GM12878 (cell line): ENCODE data around the gene CEACAM4. TPM values are rescaled to one million over a fixed set of nuclear protein-coding genes. Genes with fewer than 3 reads are reported as not detected.

Experiments
- ATAC-seq: fragments of 200-7000 bp; cut with Tn5 transposase; 3 replicates; pipeline ENCODE4 v1.9.1; 2020; ENCODE audit warnings: mild to moderate bottlenecking, moderate library complexity
- BruUV-seq: library from RNA; stranded (reverse); fragments of 400-500 nt; replicated peaks from 2 replicates; lab custom pipeline; 2021; lab: Mats Ljungman, UMichigan
- CTCF ChIA-PET: fragments of 300-600 bp; sonication (Branson Sonifier 250); formaldehyde crosslinking; extraction: SDS; loops from one replicate; lab custom pipeline; 2021; ENCODE audit warnings: inconsistent platforms; lab: Yijun Ruan, JAX
- POLR2A ChIA-PET: fragments of 350-600 bp; formaldehyde crosslinking; extraction: SDS; loops from one replicate; lab custom pipeline; 2021; ENCODE audit warnings: inconsistent platforms; lab: Charles Lee
- RAD21 ChIA-PET: fragments of 300-600 bp; sonication (Branson Sonifier 250); formaldehyde crosslinking; loops from one replicate; lab custom pipeline; 2023; ENCODE audit warnings: antibody characterized with exemption; ENCODE audit not compliant: unreplicated experiment; lab: Charles Lee
- SMC1A ChIA-PET: fragments of 300-600 bp; sonication (Branson Sonifier 250); formaldehyde crosslinking; loops from one replicate; lab custom pipeline; 2023; ENCODE audit not compliant: unreplicated experiment, uncharacterized antibody; lab: Charles Lee
- DNase-seq: peaks from one replicate; pipeline ENCODE4 v3.0.0-alpha.2; 2011; ENCODE audit warnings: low read depth, low spot score
- FAIRE-seq: peaks from 3 replicates; lab custom pipeline; 2011; peaks lifted over from hg19 to GRCh38; lab: Jason Lieb, UNC
- H2AFZ ChIP-seq: 2 replicates; pipeline ENCODE4 v1.6.0; 2011; ENCODE audit warnings: low read depth, low read length, control low read depth; ENCODE audit not compliant: control insufficient read depth
- H3K27ac ChIP-seq: 2 replicates; pipeline ENCODE4 v1.5.1; 2011; ENCODE audit warnings: control low read depth; ENCODE audit not compliant: control insufficient read depth, insufficient read depth
- H3K27me3 ChIP-seq, 2 experiments: replicated peaks in 1 of 2; 2 replicates each; pipeline versions ENCODE4 v1.6.0 to v1.6.1; 2011; ENCODE audit warnings: low read length in 1 of 2; ENCODE audit not compliant: control insufficient read depth in 2 of 2, insufficient read depth in 2 of 2
- H3K36me3 ChIP-seq, 2 experiments: 2 replicates each; pipeline ENCODE4 v1.5.1; 2011; ENCODE audit warnings: low read length in 1 of 2; ENCODE audit not compliant: control insufficient read depth in 2 of 2, insufficient read depth in 2 of 2
- H3K4me1 ChIP-seq: 2 replicates; pipeline ENCODE4 v1.6.1; 2011; ENCODE audit warnings: mild to moderate bottlenecking, low read length, moderate library complexity, mixed read lengths; ENCODE audit not compliant: control insufficient read depth, insufficient read depth
- H3K4me2 ChIP-seq: 2 replicates; pipeline ENCODE4 v1.6.0; 2011; ENCODE audit warnings: control low read depth; ENCODE audit not compliant: control insufficient read depth, insufficient read depth
- H3K4me3 ChIP-seq: fragments of 200-600 bp; sonication (generic); 2 replicates; pipeline ENCODE4 v1.5.1; 2016
- H3K79me2 ChIP-seq: 2 replicates; pipeline ENCODE4 v1.6.0; 2011; ENCODE audit warnings: low read length; ENCODE audit not compliant: control insufficient read depth, insufficient read depth
- H3K9ac ChIP-seq: 2 replicates; pipeline ENCODE4 v1.8.0; 2011; ENCODE audit warnings: low read length, control low read depth, mixed read lengths; ENCODE audit not compliant: control insufficient read depth, insufficient read depth
- H3K9me3 ChIP-seq: replicated peaks from 3 replicates; pipeline ENCODE4 v1.5.1; 2011; ENCODE audit warnings: mild to moderate bottlenecking, low read length; ENCODE audit not compliant: control insufficient read depth, insufficient read depth
- H4K20me1 ChIP-seq: 2 replicates; pipeline ENCODE4 v1.6.0; 2011; ENCODE audit not compliant: control insufficient read depth, insufficient read depth
- BACH1 ChIP-seq: fragments of 450-650 bp; IDR thresholded peaks from 2 replicates; pipeline ENCODE4 v1.6.1; 2017; ENCODE audit warnings: mild to moderate bottlenecking, borderline replicate concordance
- CBX5 ChIP-seq: sonication (generic); IDR thresholded peaks from 2 replicates; pipeline ENCODE4 v1.6.1; 2016; ENCODE audit warnings: low read depth, moderate library complexity, mild to moderate bottlenecking, inconsistent platforms
- HDAC6 ChIP-seq: fragments of 200-600 bp; sonication (generic); IDR thresholded peaks from one replicate; pipeline ENCODE4 v1.8.0; 2017; ENCODE audit warnings: antibody characterized with exemption; ENCODE audit not compliant: unreplicated experiment
- PAX5 ChIP-seq: IDR thresholded peaks from 2 replicates; pipeline ENCODE4 v1.6.1; 2011; ENCODE audit warnings: low read depth, low read length, borderline replicate concordance
- PAX8 ChIP-seq: fragments of 450-650 bp; IDR thresholded peaks from 2 replicates; pipeline ENCODE4 v1.6.1; 2017; ENCODE audit warnings: mild to moderate bottlenecking, moderate library complexity
- POU2F2 ChIP-seq: IDR thresholded peaks from 3 replicates; pipeline ENCODE4 v1.6.1; 2011; ENCODE audit warnings: low read depth, mild to moderate bottlenecking, low read length, borderline replicate concordance
- SMARCA5 ChIP-seq: fragments of 450-650 bp; IDR thresholded peaks from 2 replicates; pipeline ENCODE4 v1.6.1; 2017; ENCODE audit warnings: mild to moderate bottlenecking
- SPI1 ChIP-seq: IDR thresholded peaks from 2 replicates; pipeline ENCODE4 v1.6.1; 2011; ENCODE audit warnings: low read depth, mild to moderate bottlenecking, low read length, moderate library complexity, borderline replicate concordance; ENCODE audit not compliant: insufficient read depth
- STAT3 ChIP-seq: IDR thresholded peaks from 2 replicates; pipeline ENCODE4 v1.6.1; 2011; ENCODE audit warnings: low read depth, low read length, improper control_type of control experiment
- YBX1 ChIP-seq: fragments of 450-650 bp; IDR thresholded peaks from 2 replicates; pipeline ENCODE4 v1.6.1; 2016; ENCODE audit warnings: antibody characterized with exemption
- ZBTB33 ChIP-seq: fragments of 450-650 bp; IDR thresholded peaks from 2 replicates; pipeline ENCODE4 v1.6.1; 2017; ENCODE audit warnings: mild to moderate bottlenecking
- whole genome bisulfite sequencing: methylation state at CpG from one replicate; pipeline ENCODE4 v1.1.6; 2016; ENCODE audit warnings: low lambda C conversion rate; ENCODE audit not compliant: insufficient replicate concordance, insufficient coverage; ENCODE audit errors: missing lambda C conversion rate; 5-methylcytosine and 5-hydroxymethylcytosine counted together
- in situ Hi-C: fragments of 300-500 bp; cut with MboI; formaldehyde crosslinking; loops from 9 replicates; pipeline ENCODE4 v1.14.3; 2018; ENCODE audit warnings: mixed read lengths
- intact Hi-C: fragments of 100-400 bp; cut with micrococcal nuclease; formaldehyde crosslinking; loops from one replicate; pipeline ENCODE4 v1.14.2; 2022; ENCODE audit not compliant: unreplicated experiment
- polyA plus RNA-seq, 11 experiments: library from polyadenylated mRNA; depleted of rRNA in 4 of 11; unstranded in 6 of 11; stranded (reverse) in 5 of 11; fragments of >200 nt; fragmentation: Nextera tagmentation in 4 of 11; fragmentation: Illumina TruSeq in 1 of 11; extraction: Ambion mirVana in 4 of 11; extraction: Trizol in 1 of 11; gene quantifications; 1 replicate in 1 of 11; 2 replicates in 10 of 11; pipeline versions ENCODE4 v1.2.1 to v1.2.3, GENCODE V29; 2011 to 2016; ENCODE audit warnings: inconsistent platforms in 2 of 11, missing spikeins in 2 of 11, low read depth in 1 of 11
- total RNA-seq, 4 experiments: library from RNA; depleted of rRNA in 3 of 4; stranded (reverse); fragments of >200 nt in 3 of 4; fragmentation: Illumina TruSeq in 1 of 4; extraction: Trizol in 1 of 4; gene quantifications; 2 replicates each; pipeline versions ENCODE4 v1.2.1 to v1.2.3, GENCODE V29; 2013 to 2021
- TF ChIP-seq, protein P1 (sequence below): fragments of 450-650 bp; IDR thresholded peaks from 2 replicates; pipeline ENCODE4 v1.6.1; 2016; ENCODE audit warnings: mild to moderate bottlenecking
- TF ChIP-seq, protein P2 (sequence below): fragments of 450-650 bp; IDR thresholded peaks from 2 replicates; pipeline ENCODE4 v1.6.1; 2017; ENCODE audit warnings: antibody characterized with exemption, mild to moderate bottlenecking, moderate library complexity
- TF ChIP-seq, protein P3 (sequence below): fragments of 450-650 bp; conservative IDR thresholded peaks from 2 replicates; pipeline ENCODE4 v1.6.1; 2017; ENCODE audit warnings: mild to moderate bottlenecking, moderate library complexity

Gene CEACAM4
- total and polyA plus RNA-seq, 10 of the 15 experiments (the other 5 are each of a cell fraction or from before 2014, with no cell fraction given): not detected

- DNase-seq: no peak
- H3K27ac ChIP-seq: no peak overlapping the region
- no peak overlapping the region for H3K4me2 ChIP-seq
- H3K4me1 ChIP-seq: no peaks in the 10 kb centered on the region
- H2AFZ ChIP-seq: no peak overlapping the region
- no peaks in the 10 kb centered on the region for H3K9me3 ChIP-seq
- intact Hi-C loops (no loop called here), in situ Hi-C loops (no loop called here)
- no peak overlapping the region for H3K4me3 ChIP-seq
- peak; percentile 13 for FAIRE-seq
- WGBS: 35% methylated on average over 4 of the region's 4 CpGs
- no peak overlapping the region for H3K9ac ChIP-seq
- no peaks in the 10 kb centered on the region for H3K79me2 ChIP-seq
- ChIA-PET POLR2A (no interaction called here), CTCF (interaction anchor here (2.0 kb wide), 1 partner anchor 10 kb away, joined by 14 read pairs; no protein-coding TSS in a partner anchor), RAD21 (no interaction called here), SMC1A (no interaction called here)
- no peaks in the 10 kb centered on the region for H3K36me3 ChIP-seq
- no TSS peak for BruUV-seq
- no peak for ATAC-seq
- H3K27me3 ChIP-seq: no peaks in the 10 kb centered on the region
- H4K20me1 ChIP-seq: no peaks in the 10 kb centered on the region; the same call in 1 of the 2 replicates
- TF ChIP-seq BACH1: no peak
- TF ChIP-seq, protein P1, sequence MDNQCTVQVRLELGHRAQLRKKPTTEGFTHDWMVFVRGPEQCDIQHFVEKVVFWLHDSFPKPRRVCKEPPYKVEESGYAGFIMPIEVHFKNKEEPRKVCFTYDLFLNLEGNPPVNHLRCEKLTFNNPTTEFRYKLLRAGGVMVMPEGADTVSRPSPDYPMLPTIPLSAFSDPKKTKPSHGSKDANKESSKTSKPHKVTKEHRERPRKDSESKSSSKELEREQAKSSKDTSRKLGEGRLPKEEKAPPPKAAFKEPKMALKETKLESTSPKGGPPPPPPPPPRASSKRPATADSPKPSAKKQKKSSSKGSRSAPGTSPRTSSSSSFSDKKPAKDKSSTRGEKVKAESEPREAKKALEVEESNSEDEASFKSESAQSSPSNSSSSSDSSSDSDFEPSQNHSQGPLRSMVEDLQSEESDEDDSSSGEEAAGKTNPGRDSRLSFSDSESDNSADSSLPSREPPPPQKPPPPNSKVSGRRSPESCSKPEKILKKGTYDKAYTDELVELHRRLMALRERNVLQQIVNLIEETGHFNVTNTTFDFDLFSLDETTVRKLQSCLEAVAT: no peak
- TF ChIP-seq YBX1: no peak
- TF ChIP-seq STAT3: no peak
- TF ChIP-seq POU2F2: no peak
- TF ChIP-seq, protein P2, sequence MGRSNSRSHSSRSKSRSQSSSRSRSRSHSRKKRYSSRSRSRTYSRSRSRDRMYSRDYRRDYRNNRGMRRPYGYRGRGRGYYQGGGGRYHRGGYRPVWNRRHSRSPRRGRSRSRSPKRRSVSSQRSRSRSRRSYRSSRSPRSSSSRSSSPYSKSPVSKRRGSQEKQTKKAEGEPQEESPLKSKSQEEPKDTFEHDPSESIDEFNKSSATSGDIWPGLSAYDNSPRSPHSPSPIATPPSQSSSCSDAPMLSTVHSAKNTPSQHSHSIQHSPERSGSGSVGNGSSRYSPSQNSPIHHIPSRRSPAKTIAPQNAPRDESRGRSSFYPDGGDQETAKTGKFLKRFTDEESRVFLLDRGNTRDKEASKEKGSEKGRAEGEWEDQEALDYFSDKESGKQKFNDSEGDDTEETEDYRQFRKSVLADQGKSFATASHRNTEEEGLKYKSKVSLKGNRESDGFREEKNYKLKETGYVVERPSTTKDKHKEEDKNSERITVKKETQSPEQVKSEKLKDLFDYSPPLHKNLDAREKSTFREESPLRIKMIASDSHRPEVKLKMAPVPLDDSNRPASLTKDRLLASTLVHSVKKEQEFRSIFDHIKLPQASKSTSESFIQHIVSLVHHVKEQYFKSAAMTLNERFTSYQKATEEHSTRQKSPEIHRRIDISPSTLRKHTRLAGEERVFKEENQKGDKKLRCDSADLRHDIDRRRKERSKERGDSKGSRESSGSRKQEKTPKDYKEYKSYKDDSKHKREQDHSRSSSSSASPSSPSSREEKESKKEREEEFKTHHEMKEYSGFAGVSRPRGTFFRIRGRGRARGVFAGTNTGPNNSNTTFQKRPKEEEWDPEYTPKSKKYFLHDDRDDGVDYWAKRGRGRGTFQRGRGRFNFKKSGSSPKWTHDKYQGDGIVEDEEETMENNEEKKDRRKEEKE: no peak
- no peak for TF ChIP-seq ZBTB33
- TF ChIP-seq SPI1: no peak
- TF ChIP-seq, protein P3, sequence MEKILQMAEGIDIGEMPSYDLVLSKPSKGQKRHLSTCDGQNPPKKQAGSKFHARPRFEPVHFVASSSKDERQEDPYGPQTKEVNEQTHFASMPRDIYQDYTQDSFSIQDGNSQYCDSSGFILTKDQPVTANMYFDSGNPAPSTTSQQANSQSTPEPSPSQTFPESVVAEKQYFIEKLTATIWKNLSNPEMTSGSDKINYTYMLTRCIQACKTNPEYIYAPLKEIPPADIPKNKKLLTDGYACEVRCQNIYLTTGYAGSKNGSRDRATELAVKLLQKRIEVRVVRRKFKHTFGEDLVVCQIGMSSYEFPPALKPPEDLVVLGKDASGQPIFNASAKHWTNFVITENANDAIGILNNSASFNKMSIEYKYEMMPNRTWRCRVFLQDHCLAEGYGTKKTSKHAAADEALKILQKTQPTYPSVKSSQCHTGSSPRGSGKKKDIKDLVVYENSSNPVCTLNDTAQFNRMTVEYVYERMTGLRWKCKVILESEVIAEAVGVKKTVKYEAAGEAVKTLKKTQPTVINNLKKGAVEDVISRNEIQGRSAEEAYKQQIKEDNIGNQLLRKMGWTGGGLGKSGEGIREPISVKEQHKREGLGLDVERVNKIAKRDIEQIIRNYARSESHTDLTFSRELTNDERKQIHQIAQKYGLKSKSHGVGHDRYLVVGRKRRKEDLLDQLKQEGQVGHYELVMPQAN: no peak
- no peak for TF ChIP-seq CBX5
- no peak for TF ChIP-seq HDAC6
- no peak for TF ChIP-seq SMARCA5
- TF ChIP-seq PAX8: no peak
- no peak for TF ChIP-seq PAX5
These were observed 39.0 kb downstream of the CEACAM4 start for GRCh38 chr19:41587838-41588210.
